DOHH2 (cell line): ENCODE measurements around the gene ZNF24.

Experiments
- H3F3A ChIP-seq: fragments of 200-600 bp; sonication (generic), shearing (Covaris generic); 2 replicates; pipeline ENCODE4 v1.6.0; 2016; ENCODE audit warnings: antibody characterized with exemption, mild to moderate bottlenecking; ENCODE audit not compliant: control insufficient read depth, insufficient read depth
- H3K27ac ChIP-seq: fragments of 200-600 bp; sonication (generic); 2 replicates; pipeline ENCODE4 v1.5.1; 2014; ENCODE audit warnings: low read depth, mild to moderate bottlenecking, low read length, moderate library complexity
- H3K27me3 ChIP-seq: fragments of 200-600 bp; sonication (generic); 2 replicates; pipeline ENCODE4 v1.6.1; 2014; ENCODE audit warnings: mild to moderate bottlenecking, low read length, mixed read lengths; ENCODE audit not compliant: control insufficient read depth
- H3K36me3 ChIP-seq: fragments of 200-600 bp; sonication (generic); 2 replicates; pipeline ENCODE4 v1.6.1; 2014; ENCODE audit warnings: mild to moderate bottlenecking, low read length, moderate library complexity, mixed read lengths; ENCODE audit not compliant: control insufficient read depth
- H3K4me1 ChIP-seq: fragments of 200-600 bp; sonication (generic); 2 replicates; pipeline ENCODE4 v1.6.1; 2014; ENCODE audit warnings: mild to moderate bottlenecking, low read length, mixed read lengths; ENCODE audit not compliant: control insufficient read depth
- H3K4me2 ChIP-seq: fragments of 200-600 bp; sonication (generic); 2 replicates; pipeline ENCODE4 v1.6.0; 2014; ENCODE audit warnings: mild to moderate bottlenecking, low read length, moderate library complexity
- H3K4me3 ChIP-seq: fragments of 200-600 bp; sonication (generic); 2 replicates; pipeline ENCODE4 v1.5.1; 2014; ENCODE audit warnings: mild to moderate bottlenecking, low read length, mixed read lengths
- H3K79me2 ChIP-seq: fragments of 200-600 bp; sonication (generic); 2 replicates; pipeline ENCODE4 v1.6.1; 2014; ENCODE audit warnings: mild to moderate bottlenecking, low read length, mixed read lengths; ENCODE audit not compliant: control insufficient read depth
- H3K9me2 ChIP-seq: fragments of 200-600 bp; sonication (generic); replicated peaks from 2 replicates; pipeline ENCODE4 v1.6.1; 2014; ENCODE audit warnings: mild to moderate bottlenecking, low read length, mixed read lengths; ENCODE audit not compliant: control insufficient read depth
- H3K9me3 ChIP-seq: fragments of 200-600 bp; sonication (generic); 2 replicates; pipeline ENCODE4 v1.6.1; 2014; ENCODE audit warnings: antibody characterized with exemption, low read length, mixed read lengths; ENCODE audit not compliant: control insufficient read depth, insufficient read depth
- H4K20me1 ChIP-seq: fragments of 200-600 bp; sonication (generic); 2 replicates; pipeline ENCODE4 v1.6.0; 2014; ENCODE audit warnings: low read depth, mild to moderate bottlenecking, antibody characterized with exemption, low read length, moderate library complexity; ENCODE audit not compliant: control insufficient read depth, insufficient read depth
- EZH2phosphoT487 ChIP-seq: fragments of 200-600 bp; sonication (generic); IDR thresholded peaks from 2 replicates; pipeline ENCODE4 v1.6.1; 2017; ENCODE audit warnings: borderline replicate concordance, mild to moderate bottlenecking, antibody characterized with exemption, low read length, moderate library complexity, mixed read lengths
- TF ChIP-seq, protein P1 (sequence below): fragments of 200-600 bp; sonication (generic); IDR thresholded peaks from one replicate; pipeline ENCODE4 v1.5.1; 2014; ENCODE audit warnings: antibody characterized with exemption, mild to moderate bottlenecking, low read depth, low read length; ENCODE audit not compliant: poor library complexity, severe bottlenecking

ZNF24 gene

DNA sequence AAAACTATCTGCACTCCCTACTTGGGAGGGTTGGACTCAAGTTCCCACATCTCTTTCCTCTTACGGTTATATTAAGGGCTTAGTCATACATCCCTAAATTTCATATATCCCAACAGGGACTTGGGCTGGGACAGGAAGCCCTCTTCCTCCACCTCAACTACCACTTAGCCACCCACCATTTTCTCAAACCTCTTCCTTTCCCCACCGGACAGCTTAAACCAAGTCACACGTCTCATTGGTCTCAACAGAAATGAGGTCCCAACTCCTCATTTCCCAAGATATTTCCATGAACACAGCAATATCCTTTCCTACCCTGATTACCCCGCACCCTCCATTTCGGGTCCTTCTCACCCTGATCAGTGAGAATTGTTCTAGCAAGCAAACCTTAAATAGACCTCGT, 54.9 kb downstream of the ZNF24 start:
- H3K27me3 ChIP-seq = no peaks in the 10 kb centered on the region
- peak overlapping the region; percentile 60 for H3K27ac ChIP-seq
- H3K4me2 ChIP-seq = peak overlapping the region; percentile 69
- H3K79me2 ChIP-seq = peaks cover 65% of the 10 kb centered on the region
- H3K36me3 ChIP-seq = peaks cover 29% of the 10 kb centered on the region
- peak overlapping the region; percentile 97 for H3K4me3 ChIP-seq
- no peaks in the 10 kb centered on the region for H4K20me1 ChIP-seq
- TF ChIP-seq EZH2phosphoT487 = no peak
- peaks cover 12% of the 10 kb centered on the region for H3K9me3 ChIP-seq
- H3K9me2 ChIP-seq = no peaks in the 10 kb centered on the region
- H3F3A ChIP-seq = no peaks in the 10 kb centered on the region
- peaks cover 27% of the 10 kb centered on the region for H3K4me1 ChIP-seq

DNA sequence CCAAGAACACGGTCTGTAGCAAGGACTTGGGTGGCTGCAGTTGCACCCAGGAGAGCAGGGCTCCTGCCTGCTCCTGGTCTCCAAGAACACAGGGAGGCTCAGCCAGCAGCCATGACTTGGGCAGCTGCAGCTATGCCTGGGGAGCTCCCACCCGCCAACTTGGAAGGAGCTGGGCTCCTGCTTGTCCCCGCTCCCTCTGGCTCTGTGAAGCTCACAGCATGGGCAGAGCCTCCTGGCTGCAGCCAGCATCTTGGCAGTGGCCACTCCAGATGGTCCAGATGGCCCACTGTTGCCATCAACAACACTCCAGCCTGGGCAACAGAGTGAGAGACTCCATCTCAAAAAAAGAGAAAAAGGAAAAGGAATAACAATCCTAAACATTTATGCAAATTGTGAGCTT, 59.4 kb downstream of the ZNF24 start:
- peaks cover 20% of the 10 kb centered on the region; the same call in 1 of the 2 replicates for H3K36me3 ChIP-seq
- TF ChIP-seq, protein P1, sequence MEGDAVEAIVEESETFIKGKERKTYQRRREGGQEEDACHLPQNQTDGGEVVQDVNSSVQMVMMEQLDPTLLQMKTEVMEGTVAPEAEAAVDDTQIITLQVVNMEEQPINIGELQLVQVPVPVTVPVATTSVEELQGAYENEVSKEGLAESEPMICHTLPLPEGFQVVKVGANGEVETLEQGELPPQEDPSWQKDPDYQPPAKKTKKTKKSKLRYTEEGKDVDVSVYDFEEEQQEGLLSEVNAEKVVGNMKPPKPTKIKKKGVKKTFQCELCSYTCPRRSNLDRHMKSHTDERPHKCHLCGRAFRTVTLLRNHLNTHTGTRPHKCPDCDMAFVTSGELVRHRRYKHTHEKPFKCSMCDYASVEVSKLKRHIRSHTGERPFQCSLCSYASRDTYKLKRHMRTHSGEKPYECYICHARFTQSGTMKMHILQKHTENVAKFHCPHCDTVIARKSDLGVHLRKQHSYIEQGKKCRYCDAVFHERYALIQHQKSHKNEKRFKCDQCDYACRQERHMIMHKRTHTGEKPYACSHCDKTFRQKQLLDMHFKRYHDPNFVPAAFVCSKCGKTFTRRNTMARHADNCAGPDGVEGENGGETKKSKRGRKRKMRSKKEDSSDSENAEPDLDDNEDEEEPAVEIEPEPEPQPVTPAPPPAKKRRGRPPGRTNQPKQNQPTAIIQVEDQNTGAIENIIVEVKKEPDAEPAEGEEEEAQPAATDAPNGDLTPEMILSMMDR = no peak
- no peak for TF ChIP-seq EZH2phosphoT487
- H3K27me3 ChIP-seq = no peaks in the 10 kb centered on the region

DNA sequence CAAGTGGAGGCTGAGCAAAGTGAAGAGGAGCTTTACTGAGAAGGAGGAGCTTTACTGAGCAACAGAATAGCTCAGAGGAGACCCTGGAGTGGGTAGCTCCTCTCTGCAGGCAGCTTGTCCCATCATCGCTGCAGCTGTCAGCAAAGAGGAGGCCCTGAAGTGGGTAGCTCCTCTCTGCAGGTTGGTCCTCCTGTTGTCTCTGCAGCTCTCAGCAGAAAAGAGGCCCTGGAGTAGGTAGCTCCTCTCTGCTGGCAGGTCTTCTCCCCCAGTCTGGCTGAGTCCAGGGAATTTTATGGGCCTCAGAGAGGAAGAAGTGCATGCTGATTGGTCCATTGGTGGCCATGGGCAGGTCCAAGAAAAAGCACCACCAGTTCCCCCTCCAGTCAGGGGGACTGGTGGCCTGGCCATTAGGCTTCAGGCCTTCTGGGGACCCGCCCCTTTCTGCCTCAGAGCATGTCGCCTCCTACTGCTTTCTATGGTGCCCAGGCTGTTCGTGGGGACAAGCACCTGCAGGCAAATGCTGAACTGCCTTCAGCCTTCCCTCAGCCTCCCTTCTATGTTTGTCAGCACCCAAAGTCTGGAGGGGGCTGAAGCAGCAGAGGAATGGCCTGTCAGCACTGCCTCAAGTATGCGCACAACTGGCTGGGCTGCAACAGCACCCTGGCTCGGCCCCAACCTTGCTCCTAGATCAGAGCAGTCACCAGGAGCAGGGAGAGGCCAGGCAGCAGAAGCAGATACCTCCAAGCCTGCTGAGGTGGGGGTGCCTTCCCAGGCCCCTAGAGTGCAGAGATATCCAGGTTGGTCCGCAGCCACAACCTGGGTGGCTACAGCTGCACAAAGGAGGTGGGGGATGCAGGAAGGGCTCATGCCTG, 60.1 kb downstream of the ZNF24 start:
- peaks cover 12% of the 10 kb centered on the region for H3K4me1 ChIP-seq
- no peak overlapping the region for H3K4me3 ChIP-seq
- H3K9me2 ChIP-seq = no peaks in the 10 kb centered on the region
- no peak overlapping the region for H3K4me2 ChIP-seq
- H4K20me1 ChIP-seq = no peaks in the 10 kb centered on the region
- TF ChIP-seq EZH2phosphoT487 = no peak
- TF ChIP-seq, protein P1 = no peak
- peaks cover 26% of the 10 kb centered on the region for H3K9me3 ChIP-seq
- no peaks in the 10 kb centered on the region for H3F3A ChIP-seq
- peaks cover 20% of the 10 kb centered on the region; the same call in 1 of the 2 replicates for H3K36me3 ChIP-seq
- no peak overlapping the region for H3K27ac ChIP-seq
- peaks cover 25% of the 10 kb centered on the region for H3K79me2 ChIP-seq
- H3K27me3 ChIP-seq = no peaks in the 10 kb centered on the region

More for the DNA sequence above, 59.4 kb downstream of the ZNF24 start:
- no peak overlapping the region for H3K4me2 ChIP-seq
- no peaks in the 10 kb centered on the region for H3K9me2 ChIP-seq
- no peak overlapping the region for H3K27ac ChIP-seq
- no peaks in the 10 kb centered on the region for H3F3A ChIP-seq
- no peak overlapping the region for H3K4me3 ChIP-seq
- H3K9me3 ChIP-seq = peaks cover 23% of the 10 kb centered on the region
- H3K79me2 ChIP-seq = peaks cover 32% of the 10 kb centered on the region
- peaks cover 15% of the 10 kb centered on the region for H3K4me1 ChIP-seq
- H4K20me1 ChIP-seq = no peaks in the 10 kb centered on the region

DNA sequence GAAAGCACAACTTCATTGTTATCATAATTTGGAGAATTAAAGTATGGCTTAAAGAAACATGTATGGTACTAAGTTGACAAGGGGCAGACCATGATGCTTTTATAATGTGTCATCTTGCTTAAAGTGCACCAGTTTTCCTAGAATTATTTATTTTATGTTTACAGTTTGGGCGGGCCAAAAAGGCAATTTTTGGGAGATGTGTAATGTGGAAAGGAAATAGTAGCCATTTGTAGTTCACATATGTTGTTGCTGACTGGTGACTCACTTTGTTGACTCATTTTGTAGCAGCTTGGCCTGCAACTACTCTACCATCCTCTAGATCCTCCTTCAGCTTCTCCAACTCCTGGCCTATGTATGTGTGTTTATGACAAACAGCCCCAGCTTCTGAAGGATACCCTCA, 61.9 kb downstream of the ZNF24 start:
- Histone ChIP-seq H3K27me3 (no peaks in the 10 kb centered on the region), H3K36me3 (peaks cover 16% of the 10 kb centered on the region; the same call in 1 of the 2 replicates), H3K27ac (no peak overlapping the region), H3K4me3 (no peak overlapping the region), H3F3A (no peaks in the 10 kb centered on the region), H4K20me1 (no peaks in the 10 kb centered on the region), H3K79me2 (peaks cover 9% of the 10 kb centered on the region), H3K4me2 (no peak overlapping the region), H3K9me2 (no peaks in the 10 kb centered on the region), H3K9me3 (peaks cover 31% of the 10 kb centered on the region), H3K4me1 (no peaks in the 10 kb centered on the region)
- no peak for TF ChIP-seq EZH2phosphoT487
- TF ChIP-seq, protein P1 = no peak
